PC-9 (cell line): ENCODE measurements around the gene GALNT9. TPM values are rescaled to one million over a fixed set of nuclear protein-coding genes. Genes with fewer than 3 reads are reported as not detected.

ENCODE experiments used
- BruUV-seq: library from RNA; stranded (reverse); fragments of 400-500 nt; replicated peaks from 2 replicates; lab custom pipeline; 2021; lab: Mats Ljungman, UMichigan
- CTCF ChIA-PET: fragments of 300-600 bp; sonication (Branson Sonifier 250); formaldehyde crosslinking; loops from one replicate; lab custom pipeline; 2022; ENCODE audit warnings: antibody characterized with exemption; lab: Charles Lee
- POLR2A ChIA-PET: fragments of 300-600 bp; sonication (Branson Sonifier 250); formaldehyde crosslinking; loops from one replicate; lab custom pipeline; 2022; ENCODE audit warnings: antibody characterized with exemption; ENCODE audit not compliant: unreplicated experiment; lab: Charles Lee
- DNase-seq, 2 experiments: peaks; one replicate each; pipeline versions ENCODE4 v3.0.0 to v3.0.0-alpha.2; 2015 to 2022; ENCODE audit warnings: mixed read lengths in 1 of 2
- H2AFZ ChIP-seq: fragments of 200-600 bp; sonication (generic); 2 replicates; pipeline ENCODE4 v1.8.1; 2017; ENCODE audit warnings: antibody characterized with exemption
- H3F3A ChIP-seq: fragments of 200-600 bp; sonication (generic); 2 replicates; pipeline ENCODE4 v1.8.1; 2017; ENCODE audit warnings: antibody characterized with exemption, mild to moderate bottlenecking, low read depth; ENCODE audit not compliant: insufficient read depth
- H3K27ac ChIP-seq: fragments of 200-600 bp; sonication (generic); 2 replicates; pipeline ENCODE4 v1.6.1; 2016; ENCODE audit warnings: mixed run types
- H3K27me3 ChIP-seq: fragments of 200-600 bp; sonication (generic); 2 replicates; pipeline ENCODE4 v1.6.1; 2016; ENCODE audit warnings: low read depth, mixed run types; ENCODE audit not compliant: insufficient read depth
- H3K36me3 ChIP-seq: fragments of 200-600 bp; sonication (generic); 2 replicates; pipeline ENCODE4 v1.6.1; 2016; ENCODE audit warnings: low read depth, mixed run types
- H3K4me1 ChIP-seq: fragments of 200-600 bp; sonication (generic); replicated peaks from 2 replicates; pipeline ENCODE4 v1.6.1; 2016; ENCODE audit warnings: mixed run types; ENCODE audit not compliant: insufficient read depth
- H3K4me2 ChIP-seq: fragments of 200-600 bp; sonication (generic); 2 replicates; pipeline ENCODE4 v1.6.1; 2017; ENCODE audit warnings: mixed run types
- H3K4me3 ChIP-seq: fragments of 200-600 bp; sonication (generic); 2 replicates; pipeline ENCODE4 v1.6.1; 2016; ENCODE audit warnings: mixed run types
- H3K79me2 ChIP-seq: fragments of 200-600 bp; sonication (generic); 2 replicates; pipeline ENCODE4 v1.6.1; 2017; ENCODE audit warnings: low read depth, mixed run types
- H3K9me2 ChIP-seq: fragments of 200-600 bp; sonication (generic); 2 replicates; pipeline ENCODE4 v1.8.1; 2017; ENCODE audit warnings: mild to moderate bottlenecking; ENCODE audit not compliant: insufficient read depth
- H3K9me3 ChIP-seq: fragments of 200-600 bp; sonication (generic); 2 replicates; pipeline ENCODE4 v1.8.1; 2016; ENCODE audit warnings: low read depth; ENCODE audit not compliant: insufficient read depth
- H4K20me1 ChIP-seq: fragments of 200-600 bp; sonication (generic); 2 replicates; pipeline ENCODE4 v1.8.1; 2017; ENCODE audit not compliant: insufficient read depth
- EZH2 ChIP-seq: fragments of 200-600 bp; sonication (generic); IDR thresholded peaks from 2 replicates; pipeline ENCODE4 v1.8.0; 2017; ENCODE audit warnings: antibody characterized with exemption, low read depth
- intact Hi-C: fragments of 100-400 bp; cut with micrococcal nuclease; formaldehyde crosslinking; loops from one replicate; pipeline ENCODE4 v1.10.0; 2022; ENCODE audit not compliant: unreplicated experiment
- total RNA-seq: library from RNA; stranded (reverse); gene quantifications from 2 replicates; pipeline ENCODE4 v1.2.3, GENCODE V29; 2021
- TF ChIP-seq, protein P1 (sequence below): fragments of 200-600 bp; sonication (generic); conservative IDR thresholded peaks from 2 replicates; pipeline ENCODE4 v1.6.1; 2017; ENCODE audit warnings: mixed run types, antibody characterized with exemption, mild to moderate bottlenecking, moderate library complexity

GALNT9 gene
- total RNA-seq, 1 experiment from 2014 or later = 11.2 TPM

DNA sequence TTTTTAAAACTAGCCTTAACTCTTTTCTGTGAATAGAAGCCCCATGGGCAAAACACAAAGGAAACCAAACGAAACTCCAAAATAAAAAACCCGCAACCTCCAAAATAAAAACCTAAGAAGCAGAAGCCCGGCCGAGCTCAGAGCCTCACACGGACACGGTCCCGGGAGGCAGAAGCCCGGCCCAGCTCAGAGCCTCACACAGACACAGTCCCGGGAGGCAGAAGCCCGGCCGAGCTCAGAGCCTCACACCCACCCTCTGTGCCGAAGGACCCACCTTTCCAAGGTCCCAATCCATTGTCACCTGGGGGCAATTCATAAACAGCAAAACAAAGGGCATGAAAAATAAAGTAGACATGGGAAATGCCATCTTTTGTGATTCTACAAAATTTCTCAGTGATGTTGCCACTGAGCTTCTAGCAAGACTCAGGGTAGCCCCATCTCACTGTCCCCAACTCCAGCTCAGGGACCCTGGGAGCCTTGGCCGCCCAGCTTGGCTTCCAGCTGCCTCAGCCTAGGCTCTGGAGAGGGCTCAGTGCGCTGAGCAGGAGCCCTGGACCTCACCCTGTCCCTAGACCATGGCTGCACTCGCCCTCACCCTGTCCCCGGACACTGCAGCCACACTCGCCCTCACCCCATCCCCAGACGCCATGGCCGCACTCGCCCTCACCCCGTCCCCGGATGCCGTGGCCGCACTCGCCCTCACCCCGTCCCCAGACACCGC is 82.2 kb downstream of the GALNT9 start:
- no peaks in the 10 kb centered on the region for H3K9me3 ChIP-seq
- no peaks in the 10 kb centered on the region for H3K9me2 ChIP-seq
- no TSS peak for BruUV-seq
- ChIA-PET POLR2A (no interaction called here), CTCF (no interaction called here)
- H3K27me3 ChIP-seq = peaks cover 75% of the 10 kb centered on the region
- no peaks in the 10 kb centered on the region for H4K20me1 ChIP-seq
- H3K27ac ChIP-seq = no peak overlapping the region
- TF ChIP-seq, protein P1, sequence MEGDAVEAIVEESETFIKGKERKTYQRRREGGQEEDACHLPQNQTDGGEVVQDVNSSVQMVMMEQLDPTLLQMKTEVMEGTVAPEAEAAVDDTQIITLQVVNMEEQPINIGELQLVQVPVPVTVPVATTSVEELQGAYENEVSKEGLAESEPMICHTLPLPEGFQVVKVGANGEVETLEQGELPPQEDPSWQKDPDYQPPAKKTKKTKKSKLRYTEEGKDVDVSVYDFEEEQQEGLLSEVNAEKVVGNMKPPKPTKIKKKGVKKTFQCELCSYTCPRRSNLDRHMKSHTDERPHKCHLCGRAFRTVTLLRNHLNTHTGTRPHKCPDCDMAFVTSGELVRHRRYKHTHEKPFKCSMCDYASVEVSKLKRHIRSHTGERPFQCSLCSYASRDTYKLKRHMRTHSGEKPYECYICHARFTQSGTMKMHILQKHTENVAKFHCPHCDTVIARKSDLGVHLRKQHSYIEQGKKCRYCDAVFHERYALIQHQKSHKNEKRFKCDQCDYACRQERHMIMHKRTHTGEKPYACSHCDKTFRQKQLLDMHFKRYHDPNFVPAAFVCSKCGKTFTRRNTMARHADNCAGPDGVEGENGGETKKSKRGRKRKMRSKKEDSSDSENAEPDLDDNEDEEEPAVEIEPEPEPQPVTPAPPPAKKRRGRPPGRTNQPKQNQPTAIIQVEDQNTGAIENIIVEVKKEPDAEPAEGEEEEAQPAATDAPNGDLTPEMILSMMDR = no peak
- no peak; the same call in 1 of the 2 replicates for TF ChIP-seq EZH2
- DNase-seq = no peak
- no peaks in the 10 kb centered on the region for H3F3A ChIP-seq
- H3K4me1 ChIP-seq = no peaks in the 10 kb centered on the region
- no peaks in the 10 kb centered on the region for H3K79me2 ChIP-seq
- H3K4me3 ChIP-seq = no peak overlapping the region
- intact Hi-C loops = no loop called here
- no peak overlapping the region for H3K4me2 ChIP-seq
- H2AFZ ChIP-seq = no peak overlapping the region
- no peaks in the 10 kb centered on the region for H3K36me3 ChIP-seq

DNA sequence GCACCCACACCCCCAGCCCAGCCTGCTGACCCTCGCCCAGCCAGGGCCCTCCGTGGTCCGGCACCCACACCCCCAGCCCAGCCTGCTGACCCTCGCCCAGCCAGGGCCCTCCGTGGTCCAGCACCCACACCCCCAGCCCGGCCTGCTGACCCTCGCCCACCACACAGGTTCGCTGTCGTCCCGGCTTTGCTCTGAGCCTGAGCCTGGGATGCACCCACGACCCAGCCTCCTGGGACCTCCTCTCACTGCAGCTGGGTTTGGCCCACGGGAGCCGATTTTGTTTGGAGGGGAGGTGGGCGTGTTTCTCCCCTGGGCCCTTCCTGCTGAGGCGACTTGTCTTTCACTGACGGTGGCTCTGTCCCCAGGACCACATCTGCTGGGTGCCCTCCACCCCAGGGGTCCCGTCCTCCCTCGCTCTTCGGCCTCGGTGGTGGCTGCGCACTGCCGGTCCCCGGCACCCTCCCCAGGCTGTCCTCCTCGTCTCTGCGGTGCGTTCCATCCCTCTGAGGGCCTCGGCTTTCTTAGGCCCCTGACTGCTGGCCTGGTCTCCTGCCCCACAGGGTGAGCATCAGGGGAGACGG is 83.8 kb downstream of the GALNT9 start:
- intact Hi-C loops = no loop called here
- ChIA-PET CTCF (no interaction called here), POLR2A (no interaction called here)
- no peak for TF ChIP-seq EZH2
- TF ChIP-seq, protein P1 = no peak
- Histone ChIP-seq H3K27ac (no peak overlapping the region), H3K79me2 (no peaks in the 10 kb centered on the region), H3K36me3 (no peaks in the 10 kb centered on the region), H3K4me1 (no peaks in the 10 kb centered on the region), H3K4me3 (no peak overlapping the region), H3K9me2 (no peaks in the 10 kb centered on the region), H3F3A (no peaks in the 10 kb centered on the region), H2AFZ (no peak overlapping the region), H3K4me2 (no peak overlapping the region), H3K27me3 (peaks cover 59% of the 10 kb centered on the region), H3K9me3 (no peaks in the 10 kb centered on the region), H4K20me1 (no peaks in the 10 kb centered on the region)
- BruUV-seq = no TSS peak
- no peak for DNase-seq

DNA sequence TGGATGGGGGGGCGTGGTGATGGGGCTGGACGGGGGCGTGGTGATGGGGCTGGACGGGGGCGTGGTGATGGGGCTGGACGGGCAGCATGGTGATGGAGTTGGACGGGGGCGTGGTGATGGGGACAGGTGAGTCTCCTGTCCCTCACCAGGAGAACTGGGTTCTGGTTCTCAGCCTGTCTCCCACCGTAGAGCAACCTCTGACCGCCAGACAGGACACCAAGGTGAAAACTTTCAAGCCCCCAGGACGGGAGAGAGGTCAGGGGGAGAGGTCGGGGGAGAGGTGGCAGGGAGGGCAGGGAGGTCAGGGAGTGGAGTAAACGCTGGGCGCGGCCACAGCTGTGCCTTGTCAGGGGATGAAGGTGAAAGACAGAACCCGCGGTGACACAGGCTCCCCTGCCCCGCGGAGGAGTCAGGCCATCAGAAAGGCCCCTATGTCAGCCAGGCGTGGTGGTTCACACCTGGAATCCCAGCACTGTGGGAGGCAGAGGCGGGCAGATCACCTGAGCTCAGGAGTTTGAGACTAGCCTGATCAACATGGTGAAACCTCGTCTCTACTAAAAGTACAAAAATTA is 84.6 kb downstream of the GALNT9 start:
- no peak overlapping the region for H2AFZ ChIP-seq
- H3K4me2 ChIP-seq = no peak overlapping the region
- H3K79me2 ChIP-seq = no peaks in the 10 kb centered on the region
- TF ChIP-seq EZH2 = no peak
- TF ChIP-seq, protein P1 = no peak
- H3K27me3 ChIP-seq = peaks cover 51% of the 10 kb centered on the region
- no peaks in the 10 kb centered on the region for H4K20me1 ChIP-seq
- DNase-seq = no peak
- BruUV-seq = no TSS peak
- no peaks in the 10 kb centered on the region for H3K4me1 ChIP-seq
- H3K27ac ChIP-seq = no peak overlapping the region
- H3K4me3 ChIP-seq = no peak overlapping the region
- intact Hi-C loops = no loop called here
- no peaks in the 10 kb centered on the region for H3F3A ChIP-seq
- POLR2A ChIA-PET = no interaction called here
- H3K36me3 ChIP-seq = no peaks in the 10 kb centered on the region
- CTCF ChIA-PET = no interaction called here
- no peaks in the 10 kb centered on the region for H3K9me2 ChIP-seq
- H3K9me3 ChIP-seq = no peaks in the 10 kb centered on the region
